ENCODE measurements around the gene SPAG5.

Gene SPAG5

DNA sequence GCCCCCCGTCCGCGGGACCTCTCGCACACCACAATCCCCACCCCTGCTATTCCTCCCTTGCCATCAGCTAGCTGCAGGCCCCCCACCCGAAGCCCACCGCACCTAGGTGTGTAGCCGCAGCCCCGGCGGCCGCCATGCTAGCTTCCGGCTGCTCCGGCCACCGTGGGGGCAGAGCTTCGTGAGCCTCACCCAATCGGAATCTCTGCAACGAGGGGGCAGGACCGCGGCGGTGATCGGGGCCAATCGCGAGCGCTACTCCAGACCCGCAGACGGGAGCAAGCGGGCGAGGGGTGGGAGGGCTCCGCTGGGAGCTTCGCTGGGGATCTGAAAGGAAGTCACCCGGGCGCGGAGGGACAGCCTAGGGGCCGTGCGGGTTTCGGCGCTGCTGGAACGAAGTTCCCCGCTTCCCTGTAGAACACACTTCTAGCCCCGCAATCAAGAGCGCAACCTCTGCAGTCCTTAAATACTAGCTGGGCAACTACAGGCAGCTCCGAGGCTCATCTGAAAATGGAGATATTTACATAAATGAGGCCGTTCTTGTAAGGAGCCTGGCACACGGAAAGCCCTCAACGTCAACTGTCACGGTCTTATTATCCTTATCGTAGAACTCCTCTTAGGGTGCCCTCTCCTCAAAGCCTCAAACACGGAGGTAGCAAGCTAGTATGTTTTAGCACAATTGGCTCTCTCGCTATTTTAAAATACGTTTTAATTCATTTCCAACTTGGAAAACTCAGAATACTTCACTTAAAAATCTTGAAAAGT lies 27.3 kb downstream of the SPAG5 start, which contains the start of gene PIGS:
TSS of gene PIGS (minus strand) at position 164 of the 762 bp plus-strand sequence. CDS start at position 136, 28 bp downstream.
- TF ChIP-seq CTCF (IDR thresholded peaks at IDR 0.05; ENCODE audit: extremely low read depth, missing control alignments) = no peak
- DNase-seq (ENCODE audit: low spot score) = peak; percentile 92

GRCh38 chr17:28570716-28571360 lies 28.0 kb downstream of the SPAG5 start:
- peak; percentile 52 for DNase-seq (ENCODE audit: low spot score)
- TF ChIP-seq CTCF (IDR thresholded peaks at IDR 0.05; ENCODE audit: extremely low read depth, missing control alignments) = no peak

- TF ChIP-seq CTCF (IDR thresholded peaks at IDR 0.05; ENCODE audit: extremely low read depth, missing control alignments) = no peak
- DNase-seq (ENCODE audit: low spot score) = no peak
Measured at GRCh38 chr17:28569446-28569845, 29.4 kb downstream of the SPAG5 start.

- no peak for TF ChIP-seq CTCF (IDR thresholded peaks at IDR 0.05; ENCODE audit: extremely low read depth, missing control alignments)
- peak; percentile 65 for DNase-seq (ENCODE audit: low spot score)
Measured at GRCh38 chr17:28567604-28568003, 31.2 kb downstream of the SPAG5 start.

GRCh38 chr17:28563475-28563874 lies 35.4 kb downstream of the SPAG5 start:
- DNase-seq (ENCODE audit: low spot score) = no peak
- no peak for TF ChIP-seq CTCF (IDR thresholded peaks at IDR 0.05; ENCODE audit: extremely low read depth, missing control alignments)

DNA sequence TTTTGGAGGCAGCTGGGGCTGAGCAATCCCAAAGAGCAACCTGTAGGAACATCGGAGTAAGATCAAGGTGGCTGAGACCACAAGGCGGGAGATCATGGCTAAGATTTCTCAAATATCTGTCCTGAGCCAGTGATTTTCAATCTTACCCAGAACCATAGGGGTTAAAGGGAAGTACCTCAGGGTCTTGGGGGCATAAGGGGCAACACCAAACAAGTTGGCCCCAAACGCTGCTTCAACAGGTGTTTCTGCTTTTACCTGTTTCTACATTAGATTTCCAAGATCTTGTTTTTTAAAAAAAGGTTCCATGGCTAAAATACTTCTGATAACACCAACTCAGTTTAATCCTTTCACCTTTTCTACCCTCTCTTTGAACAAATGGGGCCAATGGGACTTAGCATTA lies 43.8 kb downstream of the SPAG5 start:
- TF ChIP-seq CTCF (IDR thresholded peaks at IDR 0.05; ENCODE audit: extremely low read depth, missing control alignments) = no peak
- no peak for DNase-seq (ENCODE audit: low spot score)

DNA sequence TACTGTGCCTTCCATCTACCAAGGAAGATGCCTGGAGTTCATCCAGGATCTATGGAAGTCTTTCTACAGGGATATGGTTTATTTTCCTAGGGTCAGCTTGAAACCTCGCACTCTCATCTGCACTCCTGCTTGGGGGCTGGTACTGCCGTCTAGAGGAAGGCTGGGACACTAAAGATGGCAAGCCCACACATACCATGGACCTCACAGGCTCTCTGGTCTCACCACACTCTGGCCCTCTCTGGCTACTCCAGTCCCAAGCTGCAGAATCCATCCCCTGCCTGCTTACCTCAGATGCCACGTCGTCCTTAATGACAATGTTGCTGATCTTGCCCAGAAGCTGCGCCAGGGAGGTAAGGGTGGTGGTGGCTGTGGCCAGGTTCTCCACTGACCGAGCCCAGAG lies 44.3 kb downstream of the SPAG5 start:
- DNase-seq (ENCODE audit: low spot score) = no peak
- TF ChIP-seq CTCF (IDR thresholded peaks at IDR 0.05; ENCODE audit: extremely low read depth, missing control alignments) = no peak

Measured in GM20000 (cell line).